MCF 10A (cell line): Measurements from ENCODE around the gene CSNK1A1. TPM values are rescaled to one million over a fixed set of nuclear protein-coding genes. Genes with fewer than 3 reads are reported as not detected.

ENCODE experiments used
- BruUV-seq: library from RNA; stranded (reverse); fragments of 400-500 nt; replicated peaks from 2 replicates; lab custom pipeline; 2021; lab: Mats Ljungman, UMichigan
- CTCF ChIA-PET: fragments of 300-600 bp; sonication (Branson Sonifier 250); formaldehyde crosslinking; extraction: SDS; loops from one replicate; lab custom pipeline; 2021; ENCODE audit warnings: antibody characterized with exemption, inconsistent platforms; lab: Yijun Ruan, JAX
- POLR2A ChIA-PET: fragments of 300-600, 350-650 bp; sonication (Branson Sonifier 250); formaldehyde crosslinking; extraction: SDS; loops from one replicate; lab custom pipeline; 2020; ENCODE audit warnings: antibody characterized with exemption, inconsistent platforms; lab: Yijun Ruan, JAX
- DNase-seq: peaks from one replicate; pipeline ENCODE4 v3.0.0-alpha.2; 2018; ENCODE audit not compliant: unreplicated experiment
- H3K27ac Mint-ChIP-seq: one replicate; pipeline ENCODE4 v1.8.0; 2022; ENCODE audit warnings: mild to moderate bottlenecking, low read depth, mixed read lengths; ENCODE audit not compliant: unreplicated experiment
- H3K27me3 Mint-ChIP-seq: one replicate; pipeline ENCODE4 v1.8.0; 2022; ENCODE audit warnings: mixed read lengths; ENCODE audit not compliant: insufficient read depth, unreplicated experiment
- H3K36me3 Mint-ChIP-seq: one replicate; pipeline ENCODE4 v1.8.0; 2022; ENCODE audit warnings: mild to moderate bottlenecking, moderate library complexity, mixed read lengths; ENCODE audit not compliant: insufficient read depth, unreplicated experiment
- H3K4me1 Mint-ChIP-seq: one replicate; pipeline ENCODE4 v1.8.0; 2022; ENCODE audit warnings: mixed read lengths; ENCODE audit not compliant: insufficient read depth, unreplicated experiment
- H3K4me3 Mint-ChIP-seq: one replicate; pipeline ENCODE4 v1.8.0; 2022; ENCODE audit warnings: mild to moderate bottlenecking, moderate library complexity, mixed read lengths; ENCODE audit not compliant: unreplicated experiment
- H3K9me3 Mint-ChIP-seq: one replicate; pipeline ENCODE4 v1.8.0; 2022; ENCODE audit warnings: mixed read lengths; ENCODE audit not compliant: unreplicated experiment
- CTCF ChIP-seq: fragments of 200-600 bp; IDR thresholded peaks from one replicate; pipeline ENCODE4 v1.8.0; 2022; ENCODE audit warnings: antibody characterized with exemption, mild to moderate bottlenecking; ENCODE audit not compliant: unreplicated experiment
- intact Hi-C: fragments of 100-400 bp; cut with micrococcal nuclease; formaldehyde crosslinking; loops from 2 replicates; pipeline ENCODE4 v1.14.1; 2022
- total RNA-seq: library from RNA; stranded (reverse); gene quantifications from 2 replicates; pipeline ENCODE4 v1.2.3, GENCODE V29; 2022

Gene CSNK1A1
- total RNA-seq, 1 experiment from 2014 or later: 744 TPM

- no peaks in the 10 kb centered on the region for H3K9me3 Mint-ChIP-seq
- no peak for DNase-seq
- H3K27ac Mint-ChIP-seq: peak overlapping the region; percentile 26
- POLR2A ChIA-PET: interaction anchor here (0.9 to 6.9 kb wide), 7 partner anchors 10 to 30 kb away, joined by 3 to 60 read pairs (median 4); partner anchors contain the start of gene CSNK1A1
- CTCF ChIA-PET: interaction anchor here (1.0 to 1.5 kb wide), 5 partner anchors 8 to 31 kb away, joined by 3 to 6 read pairs (median 4); partner anchors contain the start of gene CSNK1A1
- no peak for TF ChIP-seq CTCF
- BruUV-seq: no TSS peak
- H3K27me3 Mint-ChIP-seq: no peaks in the 10 kb centered on the region
- peaks cover 55% of the 10 kb centered on the region for H3K4me1 Mint-ChIP-seq
- intact Hi-C loops: no loop called here
- H3K36me3 Mint-ChIP-seq: peaks cover 81% of the 10 kb centered on the region
- no peak overlapping the region for H3K4me3 Mint-ChIP-seq
Measured at GRCh38 chr5:149532413-149532812, 18.8 kb downstream of the CSNK1A1 start.

GRCh38 chr5:149529463-149529862 is 21.8 kb downstream of the CSNK1A1 start:
- DNase-seq: no peak
- TF ChIP-seq CTCF: no peak
- BruUV-seq: no TSS peak
- Mint-ChIP-seq H3K4me1 (peaks cover 60% of the 10 kb centered on the region), H3K4me3 (no peak overlapping the region), H3K27ac (no peak overlapping the region), H3K9me3 (no peaks in the 10 kb centered on the region), H3K27me3 (no peaks in the 10 kb centered on the region), H3K36me3 (peaks cover 70% of the 10 kb centered on the region)
- intact Hi-C loops: no loop called here
- POLR2A ChIA-PET: interaction anchor here (0.6 to 23.2 kb wide), 8 partner anchors 9 to 82 kb away, joined by 3 to 379 read pairs (median 4); partner anchors contain the start of gene CSNK1A1
- CTCF ChIA-PET: interaction anchor here (0.8 to 2.5 kb wide), 4 partner anchors 7 to 34 kb away, joined by 3 to 10 read pairs (median 4); no protein-coding TSS in a partner anchor

GRCh38 chr5:149528281-149529060 is 22.8 kb downstream of the CSNK1A1 start:
- no peaks in the 10 kb centered on the region for H3K9me3 Mint-ChIP-seq
- no TSS peak for BruUV-seq
- no peak for DNase-seq
- no peak for TF ChIP-seq CTCF
- H3K27ac Mint-ChIP-seq: no peak overlapping the region
- no peak overlapping the region for H3K4me3 Mint-ChIP-seq
- POLR2A ChIA-PET: interaction anchor here (0.6 to 23.2 kb wide), 13 partner anchors 10 to 1255 kb away, joined by 3 to 379 read pairs (median 7); partner anchors contain the start of gene CSNK1A1
- intact Hi-C loops: no loop called here
- peaks cover 64% of the 10 kb centered on the region for H3K4me1 Mint-ChIP-seq
- CTCF ChIA-PET: interaction anchor here (0.8 to 2.8 kb wide), 17 partner anchors 8 to 162 kb away, joined by 3 to 13 read pairs (median 5); no protein-coding TSS in a partner anchor
- no peaks in the 10 kb centered on the region for H3K27me3 Mint-ChIP-seq
- H3K36me3 Mint-ChIP-seq: peaks cover 73% of the 10 kb centered on the region
